ELF-1 (cell line): ENCODE data around the gene KLF17.

Experiments
- DNase-seq: peaks from one replicate; pipeline ENCODE4 v3.0.0-alpha.2; 2016; ENCODE audit warnings: low read depth, low spot score

KLF17 gene

GRCh38 chr1:44152692-44153091 is 34.1 kb downstream of the KLF17 start:
- no peak for DNase-seq

GRCh38 chr1:44154049-44154448 is 35.4 kb downstream of the KLF17 start:
- peak; percentile 12 for DNase-seq

- no peak for DNase-seq
Measured at GRCh38 chr1:44157903-44158302, 39.3 kb downstream of the KLF17 start.

GRCh38 chr1:44158871-44159270 is 40.2 kb downstream of the KLF17 start:
- no peak for DNase-seq

GRCh38 chr1:44161546-44161945 is 42.9 kb downstream of the KLF17 start:
- no peak for DNase-seq

GRCh38 chr1:44168520-44169098 is 50.0 kb downstream of the KLF17 start:
- no peak for DNase-seq

GRCh38 chr1:44170281-44170823 is 51.7 kb downstream of the KLF17 start:
- no peak for DNase-seq

GRCh38 chr1:44174630-44175029 is 56.0 kb downstream of the KLF17 start:
- no peak for DNase-seq
